GM18867 (cell line): ENCODE measurements around the gene CSF1.
"Not testable (repeated sequence)": the region's sequence is repeated elsewhere in the genome, so short reads cannot be mapped to it uniquely, and the experiment has no call there.

Experiments used
- ATAC-seq: cut with Tn5 transposase; IDR thresholded peaks from one replicate; pipeline ENCODE4 v1.9.1; 2021; ENCODE audit warnings: mild to moderate bottlenecking, moderate library complexity; ENCODE audit not compliant: unreplicated experiment

The CSF1 gene

DNA sequence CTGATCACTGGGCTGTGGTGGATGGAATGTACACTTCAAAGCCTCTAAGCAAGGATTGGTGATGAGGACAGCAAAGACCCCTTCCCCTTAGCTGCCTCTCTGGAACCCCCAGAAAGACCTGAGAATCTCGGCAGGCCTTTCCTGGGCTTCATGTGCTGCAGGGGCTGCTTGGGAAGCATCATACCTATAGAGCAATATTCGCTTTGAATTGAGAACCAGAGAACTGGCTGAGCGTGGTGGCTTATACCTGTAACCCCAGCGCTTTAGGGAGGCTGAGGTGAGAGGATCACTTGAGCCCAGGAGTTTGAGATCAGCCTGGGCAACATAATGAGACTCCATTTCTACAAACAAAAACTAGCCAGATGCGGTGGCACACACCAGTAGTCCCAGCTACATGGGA, 22.0 kb downstream of the CSF1 start:
- no peak for ATAC-seq

DNA sequence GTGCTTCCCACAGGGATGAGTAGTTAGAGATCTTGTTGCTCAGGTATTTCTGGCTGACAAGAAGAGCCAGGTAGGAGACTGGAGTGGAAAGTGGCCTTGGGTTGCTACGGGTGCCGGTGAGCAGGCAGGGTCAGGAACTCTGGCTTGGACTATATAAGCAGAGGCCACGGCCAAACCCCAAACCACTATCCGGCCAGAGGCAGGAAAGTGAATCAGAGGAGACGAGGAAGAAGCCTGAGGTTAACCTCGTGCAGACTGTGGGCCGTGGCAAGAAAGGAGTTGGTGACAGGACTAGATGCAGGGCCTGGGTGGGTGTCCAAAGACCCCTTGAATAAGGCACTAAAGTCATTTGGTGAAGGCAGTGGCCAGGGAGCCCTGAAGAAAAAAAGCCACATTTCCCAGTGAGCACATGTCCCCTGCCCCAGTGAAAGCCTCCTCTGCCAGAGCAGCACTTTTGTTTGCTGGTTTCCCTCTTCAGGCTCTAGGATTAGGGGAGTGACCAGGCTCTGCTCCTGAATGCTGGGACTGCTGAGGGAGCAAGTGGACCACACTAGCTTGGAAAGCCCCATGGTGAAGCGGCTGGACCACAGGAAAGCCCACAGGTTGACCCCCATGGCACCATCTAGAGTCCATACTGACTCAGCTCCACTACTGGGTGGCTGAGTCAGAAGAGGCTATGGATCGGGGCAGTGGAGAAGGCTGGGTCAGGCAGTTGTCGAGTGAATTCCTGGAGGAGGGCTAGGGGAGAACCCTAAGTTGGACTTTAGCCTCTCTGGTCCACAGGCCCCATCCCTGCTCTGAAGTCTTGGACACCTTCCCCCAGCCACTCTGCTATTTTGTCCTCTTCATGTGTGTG, 23.4 kb downstream of the CSF1 start:
- ATAC-seq, result no peak

- no peak for ATAC-seq
Observed at GRCh38 chr1:109935451-109935900, 24.8 kb downstream of the CSF1 start.

- ATAC-seq, result no peak
Observed at GRCh38 chr1:109937738-109938137, 27.1 kb downstream of the CSF1 start.

DNA sequence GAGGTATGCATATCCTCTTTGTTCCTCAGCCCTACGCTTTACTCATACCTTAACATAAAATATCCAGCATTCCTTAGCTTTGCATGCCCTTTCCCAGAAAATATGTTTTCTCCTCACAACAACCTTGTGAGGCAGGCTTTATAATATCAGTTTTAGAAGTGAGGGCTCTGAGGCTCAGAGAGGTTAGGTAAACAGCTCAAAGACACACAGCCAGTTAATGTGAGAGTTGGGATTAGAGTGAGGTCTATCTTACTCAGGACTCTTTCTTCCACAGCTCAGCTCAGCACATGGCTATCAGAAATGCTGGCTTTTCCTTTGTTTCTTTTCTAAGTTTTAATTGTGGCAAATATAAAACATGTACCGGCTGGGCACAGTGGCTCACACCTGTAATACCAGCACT, 27.9 kb downstream of the CSF1 start:
- ATAC-seq, result no peak

DNA sequence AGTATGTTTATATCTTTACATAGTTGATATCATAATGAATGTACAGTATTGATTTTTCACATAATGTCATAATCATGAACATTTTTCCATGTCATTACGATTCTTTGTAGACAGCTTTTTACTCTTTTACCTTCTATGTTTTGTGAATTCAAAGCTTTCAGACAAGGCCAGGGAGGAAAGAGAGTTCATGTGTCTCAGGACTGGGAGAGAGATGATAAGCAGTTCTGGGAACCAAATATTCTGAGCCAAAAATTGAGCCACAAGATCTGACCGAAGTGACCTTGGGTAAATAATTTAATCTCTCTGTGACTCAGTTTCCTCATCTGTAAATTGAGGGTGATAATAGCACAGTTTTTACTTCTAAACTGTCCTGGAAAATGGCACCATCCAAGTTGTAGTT, 31.8 kb downstream of the CSF1 start:
- no peak for ATAC-seq

- ATAC-seq, result no peak
Observed at GRCh38 chr1:109944541-109944940, 33.9 kb downstream of the CSF1 start.

DNA sequence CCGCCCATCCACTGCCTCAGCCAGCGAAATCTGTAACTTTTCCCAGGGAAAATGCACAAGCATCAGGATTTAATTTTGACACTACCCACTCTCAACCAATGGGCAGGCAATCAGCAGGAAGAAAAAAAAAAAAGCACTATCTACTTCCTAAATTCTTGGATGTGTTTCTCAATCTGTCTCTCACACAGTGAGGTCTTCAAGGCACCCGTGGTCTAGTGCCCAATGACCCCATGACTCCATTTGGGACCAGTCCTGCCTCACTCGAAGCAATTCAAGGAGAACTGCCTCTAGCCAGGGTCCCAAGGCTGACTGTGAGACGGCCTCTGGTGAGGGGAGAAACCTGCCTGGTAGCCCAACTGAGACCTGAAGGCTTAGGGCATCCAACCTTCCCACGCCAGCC, 35.9 kb downstream of the CSF1 start:
- ATAC-seq, result no peak

- no peak for ATAC-seq
Observed at GRCh38 chr1:109947582-109948284, 37.1 kb downstream of the CSF1 start.

- ATAC-seq, result no peak
Observed at GRCh38 chr1:109948285-109948630, 37.6 kb downstream of the CSF1 start.

GRCh38 chr1:109950038-109950437, 39.4 kb downstream of the CSF1 start:
- no peak for ATAC-seq

GRCh38 chr1:109950509-109950908, 39.9 kb downstream of the CSF1 start:
- no peak for ATAC-seq

GRCh38 chr1:109951501-109951900, 40.9 kb downstream of the CSF1 start:
- not testable (repeated sequence) for ATAC-seq

GRCh38 chr1:109954041-109954512, 43.4 kb downstream of the CSF1 start:
- ATAC-seq, result no peak

DNA sequence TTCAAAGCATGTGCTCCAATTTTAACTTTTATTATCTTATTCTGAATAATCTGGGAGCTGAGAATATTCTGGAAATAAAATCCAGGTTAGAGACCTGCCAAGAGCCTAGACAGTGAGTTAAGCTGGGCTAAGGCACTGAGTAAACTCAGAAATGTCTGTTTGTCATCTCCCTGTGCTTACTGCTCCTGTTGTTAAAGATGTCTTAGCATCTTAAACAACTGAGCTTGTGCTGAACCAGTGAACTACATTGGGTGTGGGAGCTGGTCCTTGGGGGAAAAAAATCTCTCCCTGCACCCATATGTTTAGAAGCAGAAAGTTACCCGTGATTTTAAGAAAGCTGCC, 49.0 kb downstream of the CSF1 start:
- ATAC-seq, result no peak

GRCh38 chr1:109959974-109960744, 49.5 kb downstream of the CSF1 start:
- ATAC-seq, result no peak

- no peak for ATAC-seq
Observed at GRCh38 chr1:109960745-109961094, 50.1 kb downstream of the CSF1 start.

- no peak for ATAC-seq
Observed at GRCh38 chr1:109963864-109964263, 53.2 kb downstream of the CSF1 start.

GRCh38 chr1:109969146-109969829, 58.6 kb downstream of the CSF1 start:
- no peak for ATAC-seq

- no peak for ATAC-seq
Observed at GRCh38 chr1:109969907-109970306, 59.3 kb downstream of the CSF1 start.

GRCh38 chr1:109971559-109971958, 60.9 kb downstream of the CSF1 start:
- no peak for ATAC-seq
